Sigmoid colon (tissue), 7 donors: ENCODE measurements around the gene RUNX1. TPM values are rescaled to one million over a fixed set of nuclear protein-coding genes. Genes with fewer than 3 reads are reported as not detected.

Source experiments
- DNase-seq: peaks from one replicate; pipeline ENCODE4 v3.0.0-alpha.2; 2019
- H3K27ac ChIP-seq, 4 donors: fragments of 200-600 bp; sonication (generic); one replicate each; pipeline ENCODE4 v1.5.1; 2016 to 2019; ENCODE audit warnings: mild to moderate bottlenecking in 1 of 4
- H3K27me3 ChIP-seq, 3 donors: fragments of 200-600 bp; sonication (generic); one replicate each; pipeline ENCODE4 v1.5.1; 2019; ENCODE audit warnings: mild to moderate bottlenecking in 1 of 3
- H3K36me3 ChIP-seq, 4 donors: fragments of 200-600 bp; sonication (generic); one replicate each; pipeline ENCODE4 v1.5.1; 2016 to 2019
- H3K4me1 ChIP-seq, 4 donors: fragments of 200-600 bp; sonication (generic); one replicate each; pipeline ENCODE4 v1.5.1; 2017 to 2019
- H3K4me3 ChIP-seq, 4 donors: fragments of 200-600 bp; sonication (generic); one replicate each; pipeline ENCODE4 v1.5.1; 2017 to 2019; ENCODE audit warnings: mild to moderate bottlenecking in 2 of 4, moderate library complexity in 1 of 4
- H3K9me3 ChIP-seq, 4 donors: fragments of 200-600 bp in 3 of 4; sonication (generic) in 3 of 4; one replicate each; pipeline versions ENCODE4 v1.5.1 to v1.6.1; 2013 to 2019
- CTCF ChIP-seq, 4 experiments: fragments of 450-650 bp in 3 of 4; fragments of 200-600 bp in 1 of 4; IDR thresholded peaks; one replicate each; pipeline ENCODE4 v1.5.1; 2016 to 2019; ENCODE audit warnings: antibody characterized with exemption in 4 of 4, mild to moderate bottlenecking in 3 of 4, moderate library complexity in 2 of 4
- EP300 ChIP-seq, 4 donors: sonication (generic); formaldehyde crosslinking; IDR thresholded peaks; one replicate each; pipeline ENCODE4 v1.6.1; 2017; ENCODE audit warnings: antibody characterized with exemption in 4 of 4
- POLR2A ChIP-seq, 2 donors: fragments of 450-650 bp; IDR thresholded peaks; one replicate each; pipeline ENCODE4 v1.6.1; 2016; ENCODE audit warnings: antibody characterized with exemption in 2 of 2, mild to moderate bottlenecking in 2 of 2, moderate library complexity in 2 of 2
- POLR2AphosphoS5 ChIP-seq, 4 donors: sonication (generic); formaldehyde crosslinking; IDR thresholded peaks; one replicate each; pipeline ENCODE4 v1.6.1; 2017; ENCODE audit warnings: antibody characterized with exemption in 4 of 4
- WGBS, 2 donors: extraction: QIAGEN DNeasy Blood & Tissue Kit; methylation state at CpG; one replicate each; pipeline ENCODE4 v1.1.7; 2013; 5-methylcytosine and 5-hydroxymethylcytosine counted together
- intact Hi-C: fragments of 100-400 bp; cut with DNase I; formaldehyde crosslinking; loops from one replicate; pipeline ENCODE4 v1.15.1; 2023
- polyA plus RNA-seq, 3 donors: library from polyadenylated mRNA; stranded (reverse); fragments of 200-250 nt; gene quantifications; one replicate each; pipeline ENCODE4 v1.2.3, GENCODE V29; 2013
- total RNA-seq, 4 donors: library from RNA; depleted of rRNA; stranded (reverse); fragments of >200 nt; gene quantifications; one replicate each; pipeline ENCODE4 v1.1.0, GENCODE V29; 2016
- donor health status: healthy with polysubstance abuse.
- donor health status: Bipolar disorder and iron deficiency.
- donor health status: healthy.

RUNX1 gene
- total and polyA plus RNA-seq, 7 donors = 2.8 to 23.3 (median 7.5) TPM

- Histone ChIP-seq H3K36me3 (no peaks in the 10 kb centered on the region), H3K27ac (no peak overlapping the region), H3K4me1 (peaks cover 0 to 11% (median 8%) of the 10 kb centered on the region in 4 donors), H3K4me3 (no peak overlapping the region), H3K9me3 (peaks cover 0 to 2% (median 0%) of the 10 kb centered on the region in 4 donors), H3K27me3 (no peaks in the 10 kb centered on the region)
- TF ChIP-seq CTCF (IDR thresholded peaks at IDR 0.05) (no peak), POLR2A (IDR thresholded peaks at IDR 0.05) (no peak), EP300 (IDR thresholded peaks at IDR 0.05) (no peak), POLR2AphosphoS5 (IDR thresholded peaks at IDR 0.05) (no peak)
- intact Hi-C loops = no loop called here
- no peak for DNase-seq
- WGBS, 2 donors = 94% methylated on average over 4 of the region's 4 CpGs
These were observed 28.4 kb upstream of the RUNX1 start for GRCh38 chr21:35077466-35077865.

GRCh38 chr21:35075546-35075945 is 26.4 kb upstream of the RUNX1 start:
- Histone ChIP-seq H3K4me1 (peaks cover 0 to 13% (median 9%) of the 10 kb centered on the region in 4 donors), H3K9me3 (peaks cover 0 to 2% (median 0%) of the 10 kb centered on the region in 4 donors), H3K4me3 (no peak overlapping the region), H3K27ac (no peak overlapping the region), H3K27me3 (no peaks in the 10 kb centered on the region), H3K36me3 (no peaks in the 10 kb centered on the region)
- DNase-seq = peak; percentile 73
- WGBS, 2 donors = 66 to 69% methylated on average over 6 of the region's 6 CpGs
- no peak for TF ChIP-seq POLR2AphosphoS5 (IDR thresholded peaks at IDR 0.05)
- no peak for TF ChIP-seq EP300 (IDR thresholded peaks at IDR 0.05)
- TF ChIP-seq POLR2A (IDR thresholded peaks at IDR 0.05) = no peak
- intact Hi-C loops = no loop called here

GRCh38 chr21:35072960-35073359 is 23.9 kb upstream of the RUNX1 start:
- peaks cover 0 to 2% (median 0%) of the 10 kb centered on the region in 4 donors for H3K9me3 ChIP-seq
- H3K27ac ChIP-seq = peak overlapping the region in 2 of 4 donors; percentile 54 to 62
- peak; percentile 84 for DNase-seq
- H3K4me3 ChIP-seq = no peak overlapping the region
- TF ChIP-seq EP300 (IDR thresholded peaks at IDR 0.05) (no peak), POLR2A (IDR thresholded peaks at IDR 0.05) (no peak), POLR2AphosphoS5 (IDR thresholded peaks at IDR 0.05) (no peak), CTCF (IDR thresholded peaks at IDR 0.05) (no peak)
- peaks cover 0 to 13% (median 9%) of the 10 kb centered on the region in 4 donors for H3K4me1 ChIP-seq
- intact Hi-C loops = no loop called here
- 74 to 84% methylated on average over 11 of the region's 11 CpGs for WGBS, 2 donors
- no peaks in the 10 kb centered on the region for H3K27me3 ChIP-seq
- H3K36me3 ChIP-seq = no peaks in the 10 kb centered on the region

GRCh38 chr21:35072557-35072956 is 23.5 kb upstream of the RUNX1 start:
- TF ChIP-seq POLR2A (IDR thresholded peaks at IDR 0.05) = no peak
- TF ChIP-seq EP300 (IDR thresholded peaks at IDR 0.05) = no peak
- no peak for TF ChIP-seq CTCF (IDR thresholded peaks at IDR 0.05)
- no peak for TF ChIP-seq POLR2AphosphoS5 (IDR thresholded peaks at IDR 0.05)
- H3K27me3 ChIP-seq = no peaks in the 10 kb centered on the region
- intact Hi-C loops = no loop called here
- peaks cover 0 to 13% (median 9%) of the 10 kb centered on the region in 4 donors for H3K4me1 ChIP-seq
- DNase-seq = no peak
- WGBS, 2 donors = 79 to 81% methylated on average over 5 of the region's 5 CpGs
- no peak overlapping the region for H3K4me3 ChIP-seq
- H3K27ac ChIP-seq = peak overlapping the region in 2 of 4 donors; percentile 54 to 62
- H3K9me3 ChIP-seq = peaks cover 0 to 2% (median 0%) of the 10 kb centered on the region in 4 donors
- H3K36me3 ChIP-seq = no peaks in the 10 kb centered on the region

- Histone ChIP-seq H3K4me3 (no peak overlapping the region), H3K27me3 (no peaks in the 10 kb centered on the region), H3K4me1 (peaks cover 0 to 13% (median 9%) of the 10 kb centered on the region in 4 donors), H3K9me3 (peaks cover 0 to 2% (median 0%) of the 10 kb centered on the region in 4 donors), H3K27ac (no peak overlapping the region), H3K36me3 (no peaks in the 10 kb centered on the region)
- intact Hi-C loops = no loop called here
- TF ChIP-seq EP300 (IDR thresholded peaks at IDR 0.05) = no peak
- no peak for TF ChIP-seq POLR2A (IDR thresholded peaks at IDR 0.05)
- no peak for TF ChIP-seq POLR2AphosphoS5 (IDR thresholded peaks at IDR 0.05)
- TF ChIP-seq CTCF (IDR thresholded peaks at IDR 0.05) = no peak
- 83 to 85% methylated on average over 2 of the region's 2 CpGs for WGBS, 2 donors
- no peak for DNase-seq
These were observed 22.2 kb upstream of the RUNX1 start for GRCh38 chr21:35071347-35071746.
